ENCODE data around the gene ZC3H12C. TPM values are rescaled to one million over a fixed set of nuclear protein-coding genes. Genes with fewer than 3 reads are reported as not detected.

ZC3H12C gene
- polyA plus RNA-seq, 12 donors = 9.0 to 13.1 (median 9.5) TPM; not detected in 1

GRCh38 chr11:110095554-110095953, 2.4 kb downstream of the ZC3H12C start:
- DNase-seq = no peak

- DNase-seq = no peak
These were observed 3.3 kb downstream of the ZC3H12C start for GRCh38 chr11:110096496-110096895.

GRCh38 chr11:110097459-110098012, 4.3 kb downstream of the ZC3H12C start:
- no peak for DNase-seq

- no peak for DNase-seq
These were observed 5.5 kb downstream of the ZC3H12C start for GRCh38 chr11:110098645-110099044.

- DNase-seq = no peak
These were observed 7.5 kb downstream of the ZC3H12C start for GRCh38 chr11:110100476-110101240.

- no peak for DNase-seq
These were observed 13.6 kb downstream of the ZC3H12C start for GRCh38 chr11:110106713-110107274.

GRCh38 chr11:110110854-110111253, 17.7 kb downstream of the ZC3H12C start:
- no peak for DNase-seq

GRCh38 chr11:110112457-110112856, 19.3 kb downstream of the ZC3H12C start:
- DNase-seq = no peak

- DNase-seq = no peak
These were observed 20.3 kb downstream of the ZC3H12C start for GRCh38 chr11:110113505-110113904.

GRCh38 chr11:110113973-110114372, 20.8 kb downstream of the ZC3H12C start:
- DNase-seq = no peak

GRCh38 chr11:110119317-110119716, 26.1 kb downstream of the ZC3H12C start:
- no peak for DNase-seq

GRCh38 chr11:110121204-110121603, 28.0 kb downstream of the ZC3H12C start:
- DNase-seq = peak; percentile 67

- DNase-seq = no peak
These were observed 29.8 kb downstream of the ZC3H12C start for GRCh38 chr11:110123003-110123402.

GRCh38 chr11:110124605-110125004, 31.4 kb downstream of the ZC3H12C start:
- DNase-seq = no peak

- no peak for DNase-seq
These were observed 32.4 kb downstream of the ZC3H12C start for GRCh38 chr11:110125632-110126031.

GRCh38 chr11:110126936-110127335, 33.7 kb downstream of the ZC3H12C start:
- DNase-seq = no peak

GRCh38 chr11:110128161-110128560, 35.0 kb downstream of the ZC3H12C start:
- no peak for DNase-seq

- no peak for DNase-seq
These were observed 37.5 kb downstream of the ZC3H12C start for GRCh38 chr11:110130642-110131238.

- no peak for DNase-seq
These were observed 38.4 kb downstream of the ZC3H12C start for GRCh38 chr11:110131386-110132123.

- DNase-seq = no peak
These were observed 40.0 kb downstream of the ZC3H12C start for GRCh38 chr11:110133160-110133559.

GRCh38 chr11:110134110-110134509, 40.9 kb downstream of the ZC3H12C start:
- DNase-seq = no peak

- DNase-seq = no peak
These were observed 48.6 kb downstream of the ZC3H12C start for GRCh38 chr11:110141812-110142211.

Measured in muscle of arm (tissue), 12 donors.